GM19351 (cell line): Measurements from ENCODE around the gene APOF.
"Not testable (repeated sequence)": the region's sequence is repeated elsewhere in the genome, so short reads cannot be mapped to it uniquely, and the experiment has no call there.

Experiments
- ATAC-seq: cut with Tn5 transposase; IDR thresholded peaks from one replicate; pipeline ENCODE4 v1.9.1; 2021; ENCODE audit warnings: mild to moderate bottlenecking, moderate library complexity; ENCODE audit not compliant: unreplicated experiment

Gene APOF, protein sequence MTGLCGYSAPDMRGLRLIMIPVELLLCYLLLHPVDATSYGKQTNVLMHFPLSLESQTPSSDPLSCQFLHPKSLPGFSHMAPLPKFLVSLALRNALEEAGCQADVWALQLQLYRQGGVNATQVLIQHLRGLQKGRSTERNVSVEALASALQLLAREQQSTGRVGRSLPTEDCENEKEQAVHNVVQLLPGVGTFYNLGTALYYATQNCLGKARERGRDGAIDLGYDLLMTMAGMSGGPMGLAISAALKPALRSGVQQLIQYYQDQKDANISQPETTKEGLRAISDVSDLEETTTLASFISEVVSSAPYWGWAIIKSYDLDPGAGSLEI

DNA sequence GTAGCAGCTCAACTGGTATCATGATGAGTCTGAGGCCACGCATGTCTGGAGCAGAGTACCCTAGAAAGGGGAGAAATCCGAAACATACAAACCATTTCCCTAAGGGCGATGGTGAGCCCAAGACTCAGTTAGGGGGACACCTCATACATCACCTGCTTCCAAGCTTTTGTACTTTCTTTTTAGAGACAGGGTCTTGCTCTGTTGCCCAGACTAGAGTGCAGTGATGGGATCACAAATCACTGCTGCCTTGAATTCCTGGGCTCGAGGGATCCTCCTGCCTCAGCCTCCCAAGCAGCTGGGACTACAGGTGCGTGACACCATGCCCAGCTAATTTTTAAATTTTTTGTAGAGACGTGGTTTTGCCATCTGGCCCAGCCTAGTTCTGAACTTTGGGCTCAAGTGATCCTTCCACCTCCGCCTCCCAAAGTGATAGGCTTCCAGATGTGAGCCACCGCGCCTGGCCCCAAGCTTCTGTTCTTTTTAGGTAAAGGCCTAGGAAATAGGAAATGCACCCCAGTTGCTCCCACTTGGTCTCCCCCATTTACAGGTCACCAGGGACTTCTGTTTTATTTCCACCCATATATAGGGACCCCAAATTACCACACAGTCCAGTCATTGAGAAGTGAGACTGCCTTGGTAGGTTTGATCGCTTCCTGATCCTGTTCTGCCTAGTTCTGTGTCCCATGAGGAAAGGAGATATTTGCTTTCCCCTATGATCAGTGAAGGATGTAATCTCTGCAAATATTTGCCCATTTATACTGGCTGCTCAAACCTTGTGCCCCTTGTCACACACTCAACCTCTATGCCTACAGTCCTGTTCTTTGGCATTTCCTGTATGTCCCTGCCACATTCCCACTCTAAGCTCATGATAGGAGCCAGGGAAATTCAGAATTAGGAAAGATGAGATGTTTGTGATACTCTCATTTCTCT lies at the start of gene APOF:
APOF (minus strand) TSS at position 728 of the 930 bp plus-strand sequence; CDS start at position 616, 112 bp downstream.
- ATAC-seq, result no peak

- ATAC-seq, result no peak
Measured at GRCh38 chr12:56411781-56412639, 49.4 kb upstream of the APOF start.

GRCh38 chr12:56410768-56411167 lies 48.1 kb upstream of the APOF start:
- ATAC-seq, result no peak

- no peak for ATAC-seq
Measured at GRCh38 chr12:56408799-56409417, 46.3 kb upstream of the APOF start.

DNA sequence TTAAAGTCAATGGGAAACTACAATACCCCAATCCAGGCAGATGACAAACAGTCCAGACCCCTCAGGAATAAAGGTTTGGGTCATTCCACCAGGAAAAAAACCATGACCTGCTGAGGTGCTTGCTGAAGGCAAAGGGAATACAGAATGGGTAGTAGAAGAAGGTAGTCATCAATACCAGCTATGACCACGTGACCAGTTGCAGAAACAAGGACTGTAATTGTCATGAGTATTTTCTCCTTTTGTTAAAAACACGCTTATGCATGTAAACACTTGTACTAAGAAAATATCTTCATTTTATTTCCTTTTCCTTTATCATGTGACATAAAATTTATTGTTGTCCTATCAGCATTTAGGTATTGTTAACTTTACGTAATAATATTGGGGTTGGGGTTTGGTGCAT lies 41.6 kb upstream of the APOF start:
- ATAC-seq, result not testable (repeated sequence)

DNA sequence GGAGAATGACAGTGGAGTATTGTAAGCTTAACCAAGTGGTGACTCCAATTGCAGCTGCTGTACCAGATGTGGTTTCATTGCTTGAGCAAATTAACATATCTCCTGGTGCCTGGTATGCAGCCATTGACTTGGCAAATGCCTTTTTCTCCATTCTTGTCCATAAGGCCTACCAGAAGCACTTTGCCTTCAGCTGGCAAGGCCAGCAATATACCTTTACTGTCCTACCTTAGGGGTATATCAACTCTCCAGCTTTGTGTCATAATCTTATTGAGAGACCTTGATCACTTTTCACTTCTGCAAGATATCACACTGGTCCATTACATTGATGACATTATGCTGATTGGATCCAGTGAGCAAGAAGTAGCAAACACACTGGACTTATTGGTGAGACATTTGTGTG lies 39.0 kb upstream of the APOF start:
- not testable (repeated sequence) for ATAC-seq

DNA sequence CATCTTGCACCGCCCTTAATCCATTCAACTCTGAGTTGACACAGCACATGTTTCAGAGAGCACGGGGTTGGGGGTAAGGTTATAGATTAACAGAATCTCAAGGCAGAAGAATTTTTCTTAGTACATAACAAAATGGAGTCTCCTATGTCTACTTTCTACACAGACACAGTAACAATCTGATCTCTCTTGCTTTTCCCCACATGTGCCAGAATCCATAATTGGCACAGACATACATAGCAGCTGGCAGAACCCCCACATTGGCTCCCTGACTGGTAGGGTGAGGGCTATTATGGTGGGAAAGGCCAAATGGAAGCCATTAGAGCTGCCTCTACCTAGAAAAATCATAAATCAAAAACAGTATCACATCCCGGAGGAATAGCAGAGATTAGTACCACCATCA lies 38.5 kb upstream of the APOF start:
- ATAC-seq, result not testable (repeated sequence)

- ATAC-seq, result not testable (repeated sequence)
Measured at GRCh38 chr12:56399466-56399865, 36.8 kb upstream of the APOF start.

DNA sequence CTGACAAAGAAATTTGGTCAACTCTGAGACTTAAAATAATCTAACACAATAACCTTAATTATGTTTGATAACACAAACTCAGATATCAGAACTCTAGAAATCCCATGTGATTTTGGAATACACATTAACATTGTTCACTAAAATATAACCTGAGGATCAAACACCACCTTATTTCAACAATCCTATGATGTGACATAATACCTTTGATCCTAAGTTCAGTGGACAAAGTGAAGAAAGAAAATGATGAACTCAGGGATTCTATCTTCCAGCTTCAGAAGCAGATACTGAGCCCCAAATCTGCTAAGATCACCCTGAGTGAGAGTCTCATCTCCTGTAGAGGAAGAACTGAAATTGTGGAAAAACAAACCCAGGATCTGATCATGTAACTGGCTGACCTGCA lies 35.7 kb upstream of the APOF start:
- ATAC-seq, result no peak

GRCh38 chr12:56392331-56392730 lies 29.7 kb upstream of the APOF start:
- no peak for ATAC-seq

GRCh38 chr12:56391721-56392120 lies 29.1 kb upstream of the APOF start:
- no peak for ATAC-seq

DNA sequence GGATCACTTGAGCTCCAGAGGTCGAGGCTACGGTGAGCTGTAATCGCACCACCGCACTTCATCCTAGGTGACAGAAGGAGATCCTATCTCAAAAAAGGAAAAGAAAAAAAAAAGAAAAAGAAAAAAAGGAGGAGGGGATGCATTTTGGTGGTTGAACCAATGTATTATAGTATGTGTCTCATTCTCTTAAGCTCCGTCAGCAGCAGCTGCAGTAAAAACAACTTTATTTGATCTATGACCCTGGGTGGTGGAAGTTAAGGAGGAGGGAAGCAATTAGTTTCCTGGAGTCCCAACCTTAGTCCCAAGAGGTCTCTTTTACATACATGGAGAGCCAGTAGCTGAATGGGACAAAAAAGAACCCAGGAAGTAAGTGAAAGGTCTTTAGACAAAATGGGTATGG lies 26.8 kb upstream of the APOF start:
- ATAC-seq, result no peak

DNA sequence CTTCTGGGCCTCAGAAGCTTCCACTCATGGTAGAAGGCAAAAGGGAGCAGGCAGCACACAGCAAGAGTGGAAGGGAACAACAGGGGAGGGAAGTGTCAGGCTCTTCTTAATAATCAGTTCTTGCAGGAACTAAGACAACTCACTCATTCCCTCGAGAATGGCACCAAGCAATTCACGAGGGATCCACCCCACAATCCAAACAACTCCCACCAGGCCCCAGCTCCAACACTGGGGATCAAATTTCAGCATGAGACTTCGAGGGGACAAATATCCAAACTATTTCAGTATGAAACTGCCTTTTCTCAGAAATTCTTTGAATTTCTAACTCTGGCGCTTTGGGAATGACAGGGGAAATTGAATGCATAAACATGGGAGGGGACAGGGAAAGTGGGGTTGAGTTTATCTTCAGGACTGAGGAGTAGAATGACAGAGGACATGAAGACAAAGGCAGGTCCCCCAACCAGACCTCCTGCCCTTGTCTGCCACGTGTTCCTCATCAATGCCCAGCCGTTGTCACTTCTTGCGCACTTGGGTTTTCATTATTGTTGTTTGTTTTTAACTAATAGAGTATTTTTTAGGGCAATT lies 24.6 kb upstream of the APOF start:
- ATAC-seq, result no peak

- ATAC-seq, result no peak
Measured at GRCh38 chr12:56385873-56386272, 23.2 kb upstream of the APOF start.

- ATAC-seq, result no peak
Measured at GRCh38 chr12:56382611-56383010, 20.0 kb upstream of the APOF start.

DNA sequence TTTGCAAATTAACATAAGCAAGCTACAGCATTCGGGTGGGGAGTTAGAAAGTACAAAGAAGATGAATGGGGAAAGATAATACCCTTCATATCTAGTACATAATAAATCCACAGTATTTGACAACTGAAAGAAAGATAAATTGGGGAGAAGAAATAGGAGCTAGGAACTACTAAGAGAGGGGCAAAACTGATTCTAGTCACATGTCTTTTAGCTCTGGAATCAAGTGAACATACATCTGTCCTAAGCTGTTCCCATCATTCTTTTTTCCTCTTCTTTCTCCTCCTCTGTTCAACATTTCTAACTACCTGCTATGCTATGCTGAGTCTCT lies 15.3 kb upstream of the APOF start:
- ATAC-seq, result no peak

DNA sequence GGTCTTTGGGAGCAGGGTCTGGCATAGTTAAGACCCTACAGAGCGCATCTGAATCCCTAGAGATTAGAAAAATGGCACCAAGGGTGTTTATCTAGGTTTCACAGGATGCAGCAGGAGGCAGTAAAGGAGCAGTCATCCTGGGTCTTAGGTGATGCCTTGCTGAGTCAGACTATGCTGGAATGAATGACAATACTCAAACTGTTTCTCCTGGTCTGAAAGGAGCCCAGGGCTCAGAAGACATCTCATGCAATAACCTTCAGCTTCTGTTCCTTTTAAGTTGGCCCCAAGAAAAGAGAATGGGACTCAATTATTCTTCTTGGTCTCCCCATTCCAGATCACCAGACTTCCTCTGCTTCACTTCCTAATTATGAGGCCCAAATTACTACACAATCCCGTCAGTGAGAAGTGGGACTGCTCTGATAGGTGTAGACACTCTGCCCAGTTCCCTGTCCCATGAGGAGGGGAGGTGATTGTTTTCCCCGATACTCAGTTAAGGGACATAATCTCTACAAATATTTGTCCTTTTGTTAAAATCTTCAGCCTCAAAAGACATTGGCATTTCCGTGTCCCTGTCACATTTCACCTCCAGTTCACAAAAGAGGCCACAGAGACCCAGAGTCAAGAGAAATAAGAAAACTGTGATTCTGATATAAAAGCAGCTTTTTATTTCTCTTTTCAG lies 14.8 kb upstream of the APOF start:
- ATAC-seq, result no peak

GRCh38 chr12:56375598-56376434 lies 13.2 kb upstream of the APOF start:
- peak; percentile 73 for ATAC-seq
